HG02759 (cell line): Measurements from ENCODE around the gene MTRFR.
"Not testable (repeated sequence)": the region's sequence is repeated elsewhere in the genome, so short reads cannot be mapped to it uniquely, and the experiment has no call there.

Experiments
- ATAC-seq: cut with Tn5 transposase; IDR thresholded peaks from one replicate; pipeline ENCODE4 v1.9.1; 2021; ENCODE audit warnings: mild to moderate bottlenecking, moderate library complexity; ENCODE audit not compliant: unreplicated experiment

The MTRFR gene

GRCh38 chr12:123248996-123249741 lies 15.9 kb downstream of the MTRFR start:
- not testable (repeated sequence) for ATAC-seq

- no peak for ATAC-seq
These were observed 17.5 kb downstream of the MTRFR start for GRCh38 chr12:123250471-123251383.

GRCh38 chr12:123251403-123252076 lies 18.3 kb downstream of the MTRFR start:
- ATAC-seq, result no peak

- not testable (repeated sequence) for ATAC-seq
These were observed 19.1 kb downstream of the MTRFR start for GRCh38 chr12:123252365-123252764.

- ATAC-seq, result no peak
These were observed 20.6 kb downstream of the MTRFR start for GRCh38 chr12:123253641-123254459.

- ATAC-seq, result no peak
These were observed 21.7 kb downstream of the MTRFR start for GRCh38 chr12:123254853-123255446.

- no peak for ATAC-seq
These were observed 25.4 kb downstream of the MTRFR start for GRCh38 chr12:123258593-123258992.

GRCh38 chr12:123260081-123260480 lies 26.8 kb downstream of the MTRFR start:
- no peak for ATAC-seq

- no peak for ATAC-seq
These were observed 28.0 kb downstream of the MTRFR start for GRCh38 chr12:123261196-123261595.

- ATAC-seq, result no peak
These were observed 30.1 kb downstream of the MTRFR start for GRCh38 chr12:123263196-123263817.

GRCh38 chr12:123264642-123265041 lies 31.4 kb downstream of the MTRFR start:
- ATAC-seq, result no peak

- no peak for ATAC-seq
These were observed 32.8 kb downstream of the MTRFR start for GRCh38 chr12:123265851-123266678.

- no peak for ATAC-seq
These were observed 33.5 kb downstream of the MTRFR start for GRCh38 chr12:123266679-123267277.

- no peak for ATAC-seq
These were observed 34.2 kb downstream of the MTRFR start for GRCh38 chr12:123267335-123267920.

GRCh38 chr12:123267991-123268843 lies 35.0 kb downstream of the MTRFR start:
- no peak for ATAC-seq

GRCh38 chr12:123268850-123269249 lies 35.6 kb downstream of the MTRFR start:
- ATAC-seq, result no peak

GRCh38 chr12:123269395-123269892 lies 36.2 kb downstream of the MTRFR start:
- no peak for ATAC-seq
